NCI-H2196 treated with DMSO at 0.1 percent for 48 hours (cell line): ENCODE data around the gene ZC3H12D.
"Not testable (repeated sequence)": the region's sequence is repeated elsewhere in the genome, so short reads cannot be mapped to it uniquely, and the experiment has no call there.

ENCODE experiments used
- DNase-seq: peaks from one replicate; lab custom pipeline; 2025; ENCODE audit not compliant: unreplicated experiment; lab: John Stamatoyannopoulos, UW

Gene ZC3H12D

GRCh38 chr6:149459761-149460160, 25.1 kb downstream of the ZC3H12D start:
- DNase-seq: no peak

- no peak for DNase-seq
Observed at GRCh38 chr6:149458806-149459205, 26.0 kb downstream of the ZC3H12D start.

GRCh38 chr6:149458196-149458595, 26.6 kb downstream of the ZC3H12D start:
- DNase-seq: no peak

- peak; percentile 12 for DNase-seq
Observed at GRCh38 chr6:149457316-149457884, 27.4 kb downstream of the ZC3H12D start.

GRCh38 chr6:149456311-149457021, 28.3 kb downstream of the ZC3H12D start:
- DNase-seq: no peak

- DNase-seq: no peak
Observed at GRCh38 chr6:149455031-149455732, 29.6 kb downstream of the ZC3H12D start.

- DNase-seq: peak; percentile 94
Observed at GRCh38 chr6:149454346-149454848, 30.4 kb downstream of the ZC3H12D start.

GRCh38 chr6:149453597-149454345, 31.0 kb downstream of the ZC3H12D start:
- DNase-seq: no peak

- DNase-seq: no peak
Observed at GRCh38 chr6:149452037-149452939, 32.5 kb downstream of the ZC3H12D start.

GRCh38 chr6:149451376-149452036, 33.3 kb downstream of the ZC3H12D start:
- DNase-seq: no peak

GRCh38 chr6:149450679-149451375, 34.0 kb downstream of the ZC3H12D start:
- no peak for DNase-seq

GRCh38 chr6:149449831-149450678, 34.8 kb downstream of the ZC3H12D start:
- no peak for DNase-seq

- no peak for DNase-seq
Observed at GRCh38 chr6:149448821-149449453, 35.9 kb downstream of the ZC3H12D start.

- no peak for DNase-seq
Observed at GRCh38 chr6:149446791-149447376, 37.9 kb downstream of the ZC3H12D start.

GRCh38 chr6:149445573-149445972, 39.2 kb downstream of the ZC3H12D start:
- no peak for DNase-seq

GRCh38 chr6:149445095-149445466, 39.7 kb downstream of the ZC3H12D start:
- DNase-seq: no peak

- not testable (repeated sequence) for DNase-seq
Observed at GRCh38 chr6:149444360-149445094, 40.3 kb downstream of the ZC3H12D start.
